GM10847 (cell line): ENCODE data around the gene HOXA9.

ENCODE experiments used
- POLR2A ChIP-seq: IDR thresholded peaks from 2 replicates; pipeline ENCODE4 v1.6.1; 2011; ENCODE audit not compliant: insufficient read length; ENCODE audit errors: extremely low read depth

HOXA9 gene

DNA sequence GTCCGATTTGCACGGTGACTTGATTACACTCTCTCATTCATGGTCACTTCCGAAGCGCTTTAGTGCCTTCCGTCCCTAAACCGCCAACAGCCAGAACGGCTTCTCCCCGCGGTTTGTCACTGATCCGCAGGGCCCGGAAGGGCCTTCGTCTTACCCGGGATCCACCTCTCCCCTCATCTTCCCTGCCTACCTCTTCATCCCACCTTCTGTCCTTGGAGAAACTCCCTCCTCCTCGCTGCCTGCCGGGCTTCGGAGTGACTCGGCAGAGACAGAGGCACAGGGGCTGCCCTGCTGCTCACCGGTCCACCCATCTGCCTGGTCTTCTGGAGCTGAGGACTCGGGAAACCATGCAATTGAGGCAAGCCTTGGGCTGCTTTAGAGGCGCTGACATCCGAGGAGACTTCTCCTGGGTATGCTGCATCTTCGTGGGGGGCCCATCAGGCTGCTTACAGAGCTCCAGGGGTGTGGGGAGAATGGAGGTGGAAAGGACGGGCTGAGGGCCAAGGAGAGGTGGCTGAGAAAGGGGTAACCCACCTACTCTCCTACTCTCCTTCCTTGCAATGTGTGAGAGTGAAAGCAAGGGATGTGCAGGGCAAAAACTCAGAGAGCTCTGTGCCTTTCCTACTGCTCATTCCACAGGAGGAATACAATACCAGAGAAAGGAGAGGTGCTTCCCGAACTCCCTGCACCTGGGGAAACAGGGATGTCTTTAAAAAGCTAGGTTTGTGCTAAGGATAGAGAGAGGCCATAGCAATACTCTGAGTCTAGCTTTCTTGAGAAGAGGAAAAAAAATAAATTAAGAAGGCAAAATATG is 20.7 kb upstream of the HOXA9 start:
- no peak for TF ChIP-seq POLR2A

DNA sequence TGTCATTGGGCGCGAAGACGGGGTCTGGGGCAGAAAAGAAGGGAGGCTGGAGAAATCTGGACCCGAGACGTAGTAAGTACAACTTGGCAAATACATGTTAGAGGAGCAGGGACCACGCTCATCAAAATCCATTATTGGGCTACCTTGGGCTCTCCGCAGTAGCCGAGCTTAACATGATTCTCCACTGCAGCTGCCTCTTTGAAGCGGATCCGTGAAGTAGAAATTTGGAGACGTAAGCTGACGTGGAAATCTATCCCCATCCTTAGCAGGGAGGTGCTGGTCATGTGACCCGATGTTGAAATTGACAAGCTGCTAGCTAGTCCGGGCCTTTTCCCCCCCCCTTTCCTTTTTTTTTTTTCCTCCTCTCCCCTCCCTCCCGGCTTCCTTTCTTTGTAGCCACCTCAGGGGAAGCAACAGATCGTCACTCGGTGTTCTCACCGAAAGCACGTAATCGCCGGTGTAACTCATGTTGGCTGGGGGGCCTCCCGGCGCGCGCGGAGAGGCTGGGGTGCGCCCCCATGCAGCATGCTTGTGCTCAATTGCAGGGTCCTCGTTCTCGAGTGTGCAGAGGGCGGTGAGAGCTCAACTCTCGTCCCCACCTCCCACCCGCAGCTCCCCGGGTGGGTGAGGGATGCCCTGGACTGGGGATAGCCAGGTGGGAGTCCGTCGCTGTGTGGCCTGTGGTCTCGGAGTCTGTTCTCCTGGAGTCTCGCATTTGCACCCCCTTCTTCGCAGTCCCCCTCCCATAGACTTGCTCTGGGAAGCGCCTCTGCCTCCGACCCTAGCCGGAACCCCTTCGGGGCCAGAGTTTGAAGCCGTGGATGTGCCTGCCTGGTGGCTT is 19.9 kb upstream of the HOXA9 start, which contains the start of gene HOXA11:
Gene HOXA11 (minus strand): TSS at position 220 of the 841 bp plus-strand sequence. CDS start 88 bp downstream, at position 132.
- TF ChIP-seq POLR2A, result no peak

DNA sequence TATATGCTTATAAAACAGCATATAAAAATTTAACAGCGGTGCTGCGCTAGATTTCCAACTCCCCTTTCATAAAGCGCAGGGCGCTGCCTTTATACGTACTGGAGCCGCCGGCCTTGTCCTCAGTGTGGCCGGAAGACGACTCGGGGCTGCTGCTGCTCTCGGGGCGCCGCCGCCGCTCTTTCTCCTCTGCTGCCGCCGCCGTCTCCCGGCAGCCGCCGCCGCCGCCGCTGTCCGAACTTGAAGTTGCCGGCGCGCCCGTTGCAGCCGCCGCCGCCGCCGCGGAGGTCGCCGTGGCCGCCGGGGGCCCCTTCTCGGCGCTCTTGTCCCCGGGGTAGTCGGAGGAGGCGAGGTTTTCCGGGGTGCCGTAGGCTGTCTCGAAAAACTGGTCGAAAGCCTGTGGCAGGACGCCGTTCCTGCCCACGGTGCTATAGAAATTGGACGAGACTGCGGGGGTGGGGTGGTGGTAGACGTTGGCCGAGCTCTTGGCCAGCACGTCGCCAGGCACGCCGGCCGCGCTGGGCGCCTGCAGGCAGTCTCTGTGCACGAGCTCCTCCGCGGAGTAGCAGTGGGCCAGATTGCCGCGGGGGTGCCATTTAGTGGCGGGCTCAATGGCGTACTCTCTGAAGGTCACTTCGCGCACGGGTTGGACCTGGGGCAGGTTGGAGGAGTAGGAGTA is 19.1 kb upstream of the HOXA9 start:
- TF ChIP-seq POLR2A, result no peak

DNA sequence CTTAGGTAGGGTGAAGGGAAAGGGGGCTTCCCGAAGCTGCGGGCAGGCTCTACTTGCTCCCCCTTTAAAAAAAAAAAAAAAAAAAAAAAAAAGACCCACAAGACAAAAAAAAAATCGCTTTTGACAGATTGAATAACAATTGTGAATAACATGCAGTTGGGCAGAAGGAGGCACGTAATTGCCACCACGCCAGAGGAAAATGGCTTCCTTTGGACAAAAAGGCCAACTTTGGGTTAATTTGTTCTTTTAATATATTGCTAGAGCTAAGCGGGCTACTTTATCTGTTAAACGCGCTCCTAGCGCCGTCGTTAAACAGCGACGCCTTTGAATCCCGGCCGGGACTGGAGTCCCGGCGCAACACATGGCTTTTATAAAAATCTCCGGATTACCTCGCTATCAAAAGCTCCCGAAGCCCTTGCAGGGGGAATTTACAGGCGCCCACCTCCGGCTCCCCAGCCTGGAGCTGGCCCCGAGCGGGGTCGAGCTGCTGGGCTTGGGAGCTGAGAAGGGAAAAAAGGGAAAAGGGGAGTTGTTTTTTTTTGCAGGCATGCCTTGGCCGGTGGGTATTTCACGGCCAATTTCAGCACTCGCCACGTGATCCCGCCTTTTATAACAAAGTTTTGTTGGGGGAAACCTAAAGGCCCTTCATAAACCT is 18.5 kb upstream of the HOXA9 start:
- no peak for TF ChIP-seq POLR2A

DNA sequence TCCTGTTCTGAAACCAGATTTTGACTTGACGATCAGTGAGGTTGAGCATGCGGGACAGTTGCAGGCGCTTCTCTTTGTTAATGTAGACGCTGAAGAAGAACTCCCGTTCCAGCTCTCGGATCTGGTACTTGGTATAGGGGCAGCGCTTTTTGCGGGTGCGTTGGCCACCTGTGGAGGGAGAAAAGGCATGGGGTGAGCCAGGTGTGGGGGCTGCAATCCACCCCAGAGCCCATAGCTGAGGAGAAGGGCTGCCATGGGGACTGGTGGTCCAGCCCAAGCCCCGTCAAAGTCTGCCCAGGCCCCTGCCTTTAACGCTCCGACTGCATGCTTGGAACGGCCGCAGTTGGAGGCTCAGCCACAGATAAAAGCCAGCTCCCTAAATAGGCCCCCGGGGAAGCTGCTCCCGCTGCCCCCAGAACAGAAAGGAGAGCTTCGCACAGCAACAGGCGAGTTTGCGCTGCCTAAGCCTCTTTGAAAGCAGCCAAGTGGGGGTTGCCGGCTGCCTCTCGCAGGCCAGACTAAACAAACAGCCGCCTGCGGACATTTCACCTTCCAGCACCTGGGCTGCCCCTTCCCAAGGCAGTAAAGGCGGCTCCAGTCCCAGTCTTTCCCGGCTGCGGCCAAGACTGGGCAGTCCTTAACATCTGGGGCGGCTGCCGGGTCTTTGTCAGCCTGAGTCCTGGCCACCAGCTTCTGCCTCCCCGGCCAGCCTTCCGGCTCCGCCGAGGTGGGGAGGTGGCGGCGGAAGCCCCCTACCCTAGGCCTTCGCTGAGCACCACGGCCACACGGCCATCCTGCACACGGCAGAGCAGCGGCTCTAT is 17.7 kb upstream of the HOXA9 start:
- TF ChIP-seq POLR2A, result no peak

DNA sequence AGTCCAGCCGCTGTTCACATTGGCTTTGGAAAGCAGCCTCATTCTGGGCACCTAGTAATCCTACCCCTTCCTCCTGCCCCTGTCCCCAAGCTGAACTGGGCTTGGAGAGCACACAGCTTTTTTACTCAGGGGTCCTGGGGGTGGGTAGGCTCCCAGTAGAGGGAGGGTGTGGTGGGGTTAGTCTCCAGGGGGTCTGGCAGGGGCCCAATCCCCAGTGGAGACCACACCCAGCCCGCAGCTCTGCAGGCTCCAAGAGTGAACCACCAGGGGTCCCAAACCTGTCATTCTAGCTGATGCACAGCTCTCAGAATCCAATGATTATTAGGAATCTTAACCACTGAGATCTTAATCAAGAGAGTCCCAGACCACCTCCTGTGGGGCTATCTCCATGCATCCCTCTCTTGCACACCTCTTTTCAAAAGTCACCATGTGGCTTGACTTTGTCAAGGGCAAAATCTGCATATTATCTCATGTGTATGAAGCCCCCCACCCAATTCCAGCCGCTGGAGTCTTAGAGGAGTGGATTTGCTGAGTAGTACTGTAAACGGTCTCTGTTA is 17.0 kb upstream of the HOXA9 start:
- TF ChIP-seq POLR2A, result no peak

DNA sequence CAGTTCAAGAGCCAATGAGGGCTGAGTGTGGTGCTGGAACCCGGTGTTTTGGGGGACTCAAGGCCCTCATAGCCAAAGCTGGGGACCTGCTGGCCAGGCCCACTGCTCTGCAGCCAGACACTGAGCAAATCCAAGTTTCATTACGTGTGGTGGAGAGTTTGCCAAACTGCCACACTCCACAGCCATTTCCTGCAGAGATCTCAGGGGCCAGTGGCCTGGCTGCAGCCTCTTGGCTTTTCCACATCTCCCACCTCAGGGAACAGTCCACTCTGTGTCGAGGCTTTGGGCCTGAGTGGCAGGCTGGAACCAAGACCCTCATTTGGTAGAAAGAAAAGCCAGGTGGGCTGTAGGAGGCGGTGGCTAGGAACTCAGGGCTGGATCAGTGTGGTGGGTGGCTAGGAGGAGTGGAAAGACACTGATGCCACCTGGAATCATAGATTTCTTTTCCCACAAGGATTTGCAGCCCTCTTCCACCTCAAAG is 16.5 kb upstream of the HOXA9 start:
- TF ChIP-seq POLR2A, result no peak

DNA sequence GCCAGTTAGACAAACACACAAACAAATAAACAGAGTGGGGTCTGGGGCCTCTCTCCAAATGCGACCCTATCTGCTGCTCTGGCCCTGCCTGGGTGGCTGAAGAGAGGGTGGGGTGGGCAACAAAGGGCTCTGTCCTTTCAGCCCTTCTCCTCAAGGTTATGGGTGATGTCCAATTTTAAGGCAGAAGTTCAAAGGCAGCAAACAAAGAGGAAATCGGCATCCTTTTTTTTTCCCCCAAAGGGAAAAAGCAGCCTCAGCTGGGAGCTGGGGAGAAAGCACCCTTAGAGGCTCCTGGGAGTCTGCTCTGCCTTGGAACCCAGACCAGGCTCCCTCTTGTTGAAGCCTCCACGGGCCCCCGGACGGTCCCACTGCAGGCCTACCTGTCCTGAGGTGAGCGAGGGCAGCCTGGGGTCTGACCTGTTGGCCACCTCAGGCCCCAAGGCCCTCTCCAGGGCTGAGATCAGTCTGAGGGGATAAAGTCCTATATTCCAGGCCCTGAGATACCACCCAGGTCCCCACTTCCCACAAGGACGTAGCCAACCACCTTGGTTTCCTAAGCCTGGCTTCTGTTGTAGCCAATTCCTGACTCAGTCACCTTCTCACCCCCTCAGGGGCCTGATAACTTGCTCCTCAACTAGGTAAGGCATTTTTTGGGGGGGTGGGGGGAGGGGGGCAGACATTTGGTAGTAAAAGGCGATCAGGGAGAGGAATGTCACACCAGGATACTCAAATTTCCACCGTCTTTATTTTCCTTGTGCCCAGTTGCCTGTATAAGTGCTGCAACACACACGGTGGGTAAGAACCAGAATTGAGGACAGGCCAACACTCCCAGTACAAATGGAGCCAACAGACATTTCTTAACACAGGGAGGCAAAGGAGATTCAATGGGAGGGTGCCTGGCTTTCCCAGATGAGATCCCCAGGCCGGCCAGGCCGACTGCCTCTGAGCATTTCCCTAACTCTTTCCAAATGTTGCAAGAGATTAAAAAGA is 15.4 kb upstream of the HOXA9 start:
- TF ChIP-seq POLR2A, result no peak

DNA sequence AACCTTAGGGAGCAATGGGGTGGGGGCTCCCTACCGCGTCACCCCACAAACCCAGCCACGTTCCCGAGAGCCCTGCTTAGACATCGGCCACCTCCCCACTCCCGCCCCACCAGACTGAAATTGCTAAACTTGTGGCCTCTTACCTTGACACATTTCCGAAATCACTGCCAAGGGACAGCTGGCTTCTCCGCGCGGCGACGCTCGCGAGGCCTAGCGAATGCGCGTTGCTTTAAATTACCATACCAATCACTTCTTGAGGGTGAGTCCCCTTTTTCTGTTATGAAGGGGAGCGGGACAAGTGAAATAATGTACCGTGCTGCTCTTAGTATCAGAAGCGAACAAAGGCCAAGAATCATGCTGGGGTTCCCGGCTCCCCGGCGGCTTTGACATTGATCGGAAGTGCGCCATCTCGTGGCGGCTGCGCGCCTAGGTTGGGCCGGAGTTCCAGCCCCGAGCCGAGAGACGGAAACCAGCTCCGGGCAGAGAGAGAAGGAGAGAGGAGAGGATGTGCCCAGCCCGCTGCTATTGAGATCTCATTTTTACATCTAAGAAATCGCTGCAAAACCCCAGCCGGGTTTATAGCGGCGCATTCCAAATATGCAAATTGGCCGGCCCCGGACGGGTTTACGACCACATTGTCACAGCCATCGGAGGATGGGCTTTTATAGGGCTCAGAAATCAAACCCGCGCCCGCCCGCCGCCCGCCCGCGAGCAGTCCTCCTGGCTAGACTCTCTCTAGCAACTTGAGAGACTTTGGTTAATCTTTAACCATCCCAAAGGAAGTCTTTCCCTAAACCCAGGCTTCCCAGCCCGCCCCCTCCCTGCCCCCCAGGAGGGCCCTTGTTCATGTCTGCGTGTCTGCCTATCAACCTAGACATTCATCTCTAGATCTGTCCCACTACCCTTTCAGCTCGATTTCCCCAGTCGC is 14.4 kb upstream of the HOXA9 start:
- TF ChIP-seq POLR2A, result no peak

DNA sequence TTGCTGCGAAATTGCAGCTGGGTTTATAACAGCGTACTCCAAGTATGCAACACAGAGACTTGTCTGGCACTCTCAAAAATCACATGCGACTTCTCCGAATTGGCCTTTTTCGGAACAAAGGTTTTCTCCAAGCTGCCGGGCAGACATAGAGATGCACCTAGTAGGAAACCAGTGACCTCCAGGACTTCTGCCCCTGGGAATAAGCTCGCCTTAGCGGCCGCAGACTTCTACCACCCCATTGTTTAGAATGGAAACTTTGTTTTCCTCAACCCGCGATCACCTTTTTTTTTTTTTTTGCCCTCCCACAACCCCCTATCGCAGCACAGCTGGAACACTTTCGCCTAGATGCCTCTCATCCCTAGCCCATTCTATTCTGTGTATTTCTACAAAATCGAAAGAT is 13.7 kb upstream of the HOXA9 start:
- no peak for TF ChIP-seq POLR2A

DNA sequence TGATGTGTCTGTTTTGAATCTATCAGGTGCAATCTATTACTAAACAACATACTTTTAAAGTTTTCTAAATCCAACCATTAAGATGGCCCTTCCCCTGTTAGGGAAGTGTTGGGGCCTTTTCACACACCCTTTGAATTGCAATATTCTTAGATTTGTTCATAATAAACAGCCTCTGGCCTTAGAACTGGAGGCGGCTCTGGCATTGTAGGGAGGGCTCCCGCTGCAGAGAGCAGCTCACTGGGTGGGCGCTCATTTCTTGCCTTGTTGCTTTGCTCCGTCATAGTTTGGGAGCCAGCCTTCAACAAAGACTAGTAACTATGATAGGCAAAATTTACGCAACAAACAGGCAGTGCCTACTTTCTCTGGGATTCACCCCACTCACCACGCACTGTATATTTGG is 13.0 kb upstream of the HOXA9 start:
- TF ChIP-seq POLR2A, result no peak

DNA sequence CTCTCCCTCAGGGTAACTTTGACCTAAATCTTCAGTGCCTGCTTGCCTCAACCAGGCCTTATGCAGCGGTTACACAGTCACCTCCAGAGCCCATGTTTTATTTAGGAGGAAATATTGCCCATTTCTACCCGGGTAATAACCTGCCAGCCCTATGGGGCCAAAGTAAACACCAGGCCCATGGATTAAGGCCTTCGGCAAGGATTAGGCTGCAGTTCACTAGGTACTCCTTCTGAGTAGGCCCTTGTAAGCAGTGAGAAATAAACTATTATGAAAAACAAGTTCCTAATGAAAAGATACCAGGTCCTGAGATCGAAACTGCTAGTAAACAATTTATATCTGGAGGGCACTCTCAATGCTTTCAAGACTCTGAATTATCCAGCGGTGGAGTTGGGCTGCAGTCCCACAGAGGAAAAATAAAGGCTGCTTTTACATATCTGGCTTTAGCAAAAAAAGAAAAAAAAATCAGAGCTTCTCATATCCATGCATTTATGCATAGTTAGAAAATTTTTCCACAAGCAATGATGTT is 12.5 kb upstream of the HOXA9 start:
- no peak for TF ChIP-seq POLR2A
